ENCODE measurements around the gene EDNRA. TPM values are rescaled to one million over a fixed set of nuclear protein-coding genes. Genes with fewer than 3 reads are reported as not detected.

Gene EDNRA
- total RNA-seq, 1 experiment from 2014 or later = 2.5 TPM

DNA sequence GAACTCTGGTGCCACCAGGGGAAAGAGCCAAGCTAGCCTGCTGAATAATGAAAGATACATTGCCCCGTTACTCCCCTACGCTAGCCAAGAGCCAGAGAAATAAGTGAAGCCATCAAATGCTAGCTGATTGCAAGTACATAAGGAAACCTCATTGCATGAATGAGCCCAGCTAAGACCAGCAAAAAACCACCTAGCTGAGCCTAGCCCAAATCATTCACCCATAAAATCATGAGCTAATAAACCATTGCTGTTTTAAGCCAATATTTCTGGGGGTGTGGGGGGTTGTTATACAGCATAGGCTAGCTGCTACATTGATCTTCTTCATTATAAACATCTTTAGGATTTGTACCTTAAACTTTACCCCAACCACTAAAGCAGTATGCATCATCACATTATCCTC is 15.4 kb upstream of the EDNRA start:
- ChIA-PET CTCF (no interaction called here), POLR2A (no interaction called here)
- no peak overlapping the region for H3K4me3 Mint-ChIP-seq
- ATAC-seq (no peak), DNase-seq (ENCODE audit: low spot score) (no peak)
- peaks cover 17% of the 10 kb centered on the region for H3K36me3 Mint-ChIP-seq
- H3K27me3 Mint-ChIP-seq (ENCODE audit: low read depth) = no peaks in the 10 kb centered on the region
- no peaks in the 10 kb centered on the region for H3K4me1 Mint-ChIP-seq
- peaks cover 28% of the 10 kb centered on the region for H3K9me3 Mint-ChIP-seq
- H3K27ac Mint-ChIP-seq = no peak overlapping the region
- TF ChIP-seq, protein P1, sequence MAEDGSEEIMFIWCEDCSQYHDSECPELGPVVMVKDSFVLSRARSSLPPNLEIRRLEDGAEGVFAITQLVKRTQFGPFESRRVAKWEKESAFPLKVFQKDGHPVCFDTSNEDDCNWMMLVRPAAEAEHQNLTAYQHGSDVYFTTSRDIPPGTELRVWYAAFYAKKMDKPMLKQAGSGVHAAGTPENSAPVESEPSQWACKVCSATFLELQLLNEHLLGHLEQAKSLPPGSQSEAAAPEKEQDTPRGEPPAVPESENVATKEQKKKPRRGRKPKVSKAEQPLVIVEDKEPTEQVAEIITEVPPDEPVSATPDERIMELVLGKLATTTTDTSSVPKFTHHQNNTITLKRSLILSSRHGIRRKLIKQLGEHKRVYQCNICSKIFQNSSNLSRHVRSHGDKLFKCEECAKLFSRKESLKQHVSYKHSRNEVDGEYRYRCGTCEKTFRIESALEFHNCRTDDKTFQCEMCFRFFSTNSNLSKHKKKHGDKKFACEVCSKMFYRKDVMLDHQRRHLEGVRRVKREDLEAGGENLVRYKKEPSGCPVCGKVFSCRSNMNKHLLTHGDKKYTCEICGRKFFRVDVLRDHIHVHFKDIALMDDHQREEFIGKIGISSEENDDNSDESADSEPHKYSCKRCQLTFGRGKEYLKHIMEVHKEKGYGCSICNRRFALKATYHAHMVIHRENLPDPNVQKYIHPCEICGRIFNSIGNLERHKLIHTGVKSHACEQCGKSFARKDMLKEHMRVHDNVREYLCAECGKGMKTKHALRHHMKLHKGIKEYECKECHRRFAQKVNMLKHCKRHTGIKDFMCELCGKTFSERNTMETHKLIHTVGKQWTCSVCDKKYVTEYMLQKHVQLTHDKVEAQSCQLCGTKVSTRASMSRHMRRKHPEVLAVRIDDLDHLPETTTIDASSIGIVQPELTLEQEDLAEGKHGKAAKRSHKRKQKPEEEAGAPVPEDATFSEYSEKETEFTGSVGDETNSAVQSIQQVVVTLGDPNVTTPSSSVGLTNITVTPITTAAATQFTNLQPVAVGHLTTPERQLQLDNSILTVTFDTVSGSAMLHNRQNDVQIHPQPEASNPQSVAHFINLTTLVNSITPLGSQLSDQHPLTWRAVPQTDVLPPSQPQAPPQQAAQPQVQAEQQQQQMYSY (CRISPR knock-in tag; IDR thresholded peaks at IDR 0.05) = no peak
- TF ChIP-seq NFYB (CRISPR knock-in tag; conservative IDR thresholded peaks at IDR 0.05; ENCODE audit: low read depth) (no peak), ZNF423 (CRISPR knock-in tag; IDR thresholded peaks at IDR 0.05) (no peak), ZNF121 (CRISPR knock-in tag; IDR thresholded peaks at IDR 0.05) (no peak), FOXJ3 (CRISPR knock-in tag; IDR thresholded peaks at IDR 0.05; ENCODE audit: borderline replicate concordance) (no peak), GRHL2 (CRISPR knock-in tag; IDR thresholded peaks at IDR 0.05; ENCODE audit: insufficient replicate concordance, severe bottlenecking) (no peak), ZNF263 (CRISPR knock-in tag; IDR thresholded peaks at IDR 0.05; ENCODE audit: low read depth) (no peak), TEAD1 (CRISPR knock-in tag; IDR thresholded peaks at IDR 0.05) (no peak), JAZF1 (CRISPR knock-in tag; IDR thresholded peaks at IDR 0.05) (no peak), IRF2 (CRISPR knock-in tag; IDR thresholded peaks at IDR 0.05; ENCODE audit: borderline replicate concordance, low read depth) (no peak), ELF4 (CRISPR knock-in tag; IDR thresholded peaks at IDR 0.05; ENCODE audit: low read depth) (no peak), PRRX2 (CRISPR knock-in tag; IDR thresholded peaks at IDR 0.05) (no peak)
- TF ChIP-seq, protein P2, sequence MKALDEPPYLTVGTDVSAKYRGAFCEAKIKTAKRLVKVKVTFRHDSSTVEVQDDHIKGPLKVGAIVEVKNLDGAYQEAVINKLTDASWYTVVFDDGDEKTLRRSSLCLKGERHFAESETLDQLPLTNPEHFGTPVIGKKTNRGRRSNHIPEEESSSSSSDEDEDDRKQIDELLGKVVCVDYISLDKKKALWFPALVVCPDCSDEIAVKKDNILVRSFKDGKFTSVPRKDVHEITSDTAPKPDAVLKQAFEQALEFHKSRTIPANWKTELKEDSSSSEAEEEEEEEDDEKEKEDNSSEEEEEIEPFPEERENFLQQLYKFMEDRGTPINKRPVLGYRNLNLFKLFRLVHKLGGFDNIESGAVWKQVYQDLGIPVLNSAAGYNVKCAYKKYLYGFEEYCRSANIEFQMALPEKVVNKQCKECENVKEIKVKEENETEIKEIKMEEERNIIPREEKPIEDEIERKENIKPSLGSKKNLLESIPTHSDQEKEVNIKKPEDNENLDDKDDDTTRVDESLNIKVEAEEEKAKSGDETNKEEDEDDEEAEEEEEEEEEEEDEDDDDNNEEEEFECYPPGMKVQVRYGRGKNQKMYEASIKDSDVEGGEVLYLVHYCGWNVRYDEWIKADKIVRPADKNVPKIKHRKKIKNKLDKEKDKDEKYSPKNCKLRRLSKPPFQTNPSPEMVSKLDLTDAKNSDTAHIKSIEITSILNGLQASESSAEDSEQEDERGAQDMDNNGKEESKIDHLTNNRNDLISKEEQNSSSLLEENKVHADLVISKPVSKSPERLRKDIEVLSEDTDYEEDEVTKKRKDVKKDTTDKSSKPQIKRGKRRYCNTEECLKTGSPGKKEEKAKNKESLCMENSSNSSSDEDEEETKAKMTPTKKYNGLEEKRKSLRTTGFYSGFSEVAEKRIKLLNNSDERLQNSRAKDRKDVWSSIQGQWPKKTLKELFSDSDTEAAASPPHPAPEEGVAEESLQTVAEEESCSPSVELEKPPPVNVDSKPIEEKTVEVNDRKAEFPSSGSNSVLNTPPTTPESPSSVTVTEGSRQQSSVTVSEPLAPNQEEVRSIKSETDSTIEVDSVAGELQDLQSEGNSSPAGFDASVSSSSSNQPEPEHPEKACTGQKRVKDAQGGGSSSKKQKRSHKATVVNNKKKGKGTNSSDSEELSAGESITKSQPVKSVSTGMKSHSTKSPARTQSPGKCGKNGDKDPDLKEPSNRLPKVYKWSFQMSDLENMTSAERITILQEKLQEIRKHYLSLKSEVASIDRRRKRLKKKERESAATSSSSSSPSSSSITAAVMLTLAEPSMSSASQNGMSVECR (CRISPR knock-in tag; IDR thresholded peaks at IDR 0.05; ENCODE audit: borderline replicate concordance) = no peak
- TF ChIP-seq, protein P3, sequence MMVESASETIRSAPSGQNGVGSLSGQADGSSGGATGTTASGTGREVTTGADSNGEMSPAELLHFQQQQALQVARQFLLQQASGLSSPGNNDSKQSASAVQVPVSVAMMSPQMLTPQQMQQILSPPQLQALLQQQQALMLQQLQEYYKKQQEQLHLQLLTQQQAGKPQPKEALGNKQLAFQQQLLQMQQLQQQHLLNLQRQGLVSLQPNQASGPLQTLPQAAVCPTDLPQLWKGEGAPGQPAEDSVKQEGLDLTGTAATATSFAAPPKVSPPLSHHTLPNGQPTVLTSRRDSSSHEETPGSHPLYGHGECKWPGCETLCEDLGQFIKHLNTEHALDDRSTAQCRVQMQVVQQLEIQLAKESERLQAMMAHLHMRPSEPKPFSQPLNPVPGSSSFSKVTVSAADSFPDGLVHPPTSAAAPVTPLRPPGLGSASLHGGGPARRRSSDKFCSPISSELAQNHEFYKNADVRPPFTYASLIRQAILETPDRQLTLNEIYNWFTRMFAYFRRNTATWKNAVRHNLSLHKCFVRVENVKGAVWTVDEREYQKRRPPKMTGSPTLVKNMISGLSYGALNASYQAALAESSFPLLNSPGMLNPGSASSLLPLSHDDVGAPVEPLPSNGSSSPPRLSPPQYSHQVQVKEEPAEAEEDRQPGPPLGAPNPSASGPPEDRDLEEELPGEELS (CRISPR knock-in tag; IDR thresholded peaks at IDR 0.05) = no peak
- TF ChIP-seq, protein P4, sequence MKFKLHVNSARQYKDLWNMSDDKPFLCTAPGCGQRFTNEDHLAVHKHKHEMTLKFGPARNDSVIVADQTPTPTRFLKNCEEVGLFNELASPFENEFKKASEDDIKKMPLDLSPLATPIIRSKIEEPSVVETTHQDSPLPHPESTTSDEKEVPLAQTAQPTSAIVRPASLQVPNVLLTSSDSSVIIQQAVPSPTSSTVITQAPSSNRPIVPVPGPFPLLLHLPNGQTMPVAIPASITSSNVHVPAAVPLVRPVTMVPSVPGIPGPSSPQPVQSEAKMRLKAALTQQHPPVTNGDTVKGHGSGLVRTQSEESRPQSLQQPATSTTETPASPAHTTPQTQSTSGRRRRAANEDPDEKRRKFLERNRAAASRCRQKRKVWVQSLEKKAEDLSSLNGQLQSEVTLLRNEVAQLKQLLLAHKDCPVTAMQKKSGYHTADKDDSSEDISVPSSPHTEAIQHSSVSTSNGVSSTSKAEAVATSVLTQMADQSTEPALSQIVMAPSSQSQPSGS (CRISPR knock-in tag; IDR thresholded peaks at IDR 0.05; ENCODE audit: borderline replicate concordance, low read depth) = no peak
- TF ChIP-seq, protein P5, sequence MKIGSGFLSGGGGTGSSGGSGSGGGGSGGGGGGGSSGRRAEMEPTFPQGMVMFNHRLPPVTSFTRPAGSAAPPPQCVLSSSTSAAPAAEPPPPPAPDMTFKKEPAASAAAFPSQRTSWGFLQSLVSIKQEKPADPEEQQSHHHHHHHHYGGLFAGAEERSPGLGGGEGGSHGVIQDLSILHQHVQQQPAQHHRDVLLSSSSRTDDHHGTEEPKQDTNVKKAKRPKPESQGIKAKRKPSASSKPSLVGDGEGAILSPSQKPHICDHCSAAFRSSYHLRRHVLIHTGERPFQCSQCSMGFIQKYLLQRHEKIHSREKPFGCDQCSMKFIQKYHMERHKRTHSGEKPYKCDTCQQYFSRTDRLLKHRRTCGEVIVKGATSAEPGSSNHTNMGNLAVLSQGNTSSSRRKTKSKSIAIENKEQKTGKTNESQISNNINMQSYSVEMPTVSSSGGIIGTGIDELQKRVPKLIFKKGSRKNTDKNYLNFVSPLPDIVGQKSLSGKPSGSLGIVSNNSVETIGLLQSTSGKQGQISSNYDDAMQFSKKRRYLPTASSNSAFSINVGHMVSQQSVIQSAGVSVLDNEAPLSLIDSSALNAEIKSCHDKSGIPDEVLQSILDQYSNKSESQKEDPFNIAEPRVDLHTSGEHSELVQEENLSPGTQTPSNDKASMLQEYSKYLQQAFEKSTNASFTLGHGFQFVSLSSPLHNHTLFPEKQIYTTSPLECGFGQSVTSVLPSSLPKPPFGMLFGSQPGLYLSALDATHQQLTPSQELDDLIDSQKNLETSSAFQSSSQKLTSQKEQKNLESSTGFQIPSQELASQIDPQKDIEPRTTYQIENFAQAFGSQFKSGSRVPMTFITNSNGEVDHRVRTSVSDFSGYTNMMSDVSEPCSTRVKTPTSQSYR (CRISPR knock-in tag; IDR thresholded peaks at IDR 0.05) = no peak
- TF ChIP-seq, protein P6, sequence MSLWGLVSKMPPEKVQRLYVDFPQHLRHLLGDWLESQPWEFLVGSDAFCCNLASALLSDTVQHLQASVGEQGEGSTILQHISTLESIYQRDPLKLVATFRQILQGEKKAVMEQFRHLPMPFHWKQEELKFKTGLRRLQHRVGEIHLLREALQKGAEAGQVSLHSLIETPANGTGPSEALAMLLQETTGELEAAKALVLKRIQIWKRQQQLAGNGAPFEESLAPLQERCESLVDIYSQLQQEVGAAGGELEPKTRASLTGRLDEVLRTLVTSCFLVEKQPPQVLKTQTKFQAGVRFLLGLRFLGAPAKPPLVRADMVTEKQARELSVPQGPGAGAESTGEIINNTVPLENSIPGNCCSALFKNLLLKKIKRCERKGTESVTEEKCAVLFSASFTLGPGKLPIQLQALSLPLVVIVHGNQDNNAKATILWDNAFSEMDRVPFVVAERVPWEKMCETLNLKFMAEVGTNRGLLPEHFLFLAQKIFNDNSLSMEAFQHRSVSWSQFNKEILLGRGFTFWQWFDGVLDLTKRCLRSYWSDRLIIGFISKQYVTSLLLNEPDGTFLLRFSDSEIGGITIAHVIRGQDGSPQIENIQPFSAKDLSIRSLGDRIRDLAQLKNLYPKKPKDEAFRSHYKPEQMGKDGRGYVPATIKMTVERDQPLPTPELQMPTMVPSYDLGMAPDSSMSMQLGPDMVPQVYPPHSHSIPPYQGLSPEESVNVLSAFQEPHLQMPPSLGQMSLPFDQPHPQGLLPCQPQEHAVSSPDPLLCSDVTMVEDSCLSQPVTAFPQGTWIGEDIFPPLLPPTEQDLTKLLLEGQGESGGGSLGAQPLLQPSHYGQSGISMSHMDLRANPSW (CRISPR knock-in tag; conservative IDR thresholded peaks at IDR 0.05; ENCODE audit: low read depth) = no peak
- TF ChIP-seq, protein P7, sequence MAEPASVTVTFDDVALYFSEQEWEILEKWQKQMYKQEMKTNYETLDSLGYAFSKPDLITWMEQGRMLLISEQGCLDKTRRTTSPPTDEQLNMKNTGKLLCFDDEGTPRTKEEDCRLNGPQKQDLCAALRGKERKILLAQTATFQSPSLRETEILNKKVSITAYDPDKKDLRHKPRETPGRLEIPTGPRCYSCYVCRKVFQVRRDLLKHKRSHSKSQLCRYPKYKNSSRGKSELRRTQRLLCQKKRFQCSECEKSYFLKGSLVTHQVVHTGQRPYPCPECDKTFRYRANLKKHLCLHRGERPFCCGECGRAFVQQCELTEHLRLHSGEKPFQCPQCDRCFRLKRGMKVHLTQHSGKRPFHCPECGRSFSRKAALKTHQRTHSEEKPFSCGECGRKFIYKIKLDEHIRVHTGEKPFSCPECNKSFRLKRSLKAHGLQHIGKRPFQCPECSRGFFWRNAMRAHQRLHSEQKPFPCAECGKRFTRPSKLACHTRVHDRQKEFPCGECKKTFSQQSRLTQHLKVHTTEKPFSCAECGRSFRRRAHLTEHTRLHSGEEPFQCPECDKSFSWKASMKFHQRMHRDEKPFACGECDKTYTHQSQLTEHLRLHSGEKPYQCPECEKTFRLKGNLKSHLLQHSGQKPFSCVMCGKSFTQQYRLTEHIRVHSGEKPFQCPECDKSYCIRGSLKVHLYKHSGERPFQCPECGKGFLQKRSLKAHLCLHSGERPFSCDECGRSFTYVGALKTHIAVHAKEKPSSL (CRISPR knock-in tag; conservative IDR thresholded peaks at IDR 0.05) = no peak

Measured in WTC11 (cell line).